ENCODE measurements around the gene DAZ1. TPM values are rescaled to one million over a fixed set of nuclear protein-coding genes. Genes with fewer than 3 reads are reported as not detected.
"Not testable (repeated sequence)": the region's sequence is repeated elsewhere in the genome, so short reads cannot be mapped to it uniquely, and the experiment has no call there.

Gene DAZ1
- not detected in 2 replicates for total RNA-seq
- polyA plus RNA-seq (2012): not detected

GRCh38 chrY:23198908-23199307, at the start of gene DAZ1:
Gene DAZ1 (minus strand): TSS chrY:23199008. CDS start chrY:23198800, 208 bp downstream.
- DNase-seq (ENCODE audit: low read depth): not testable (repeated sequence)

- not testable (repeated sequence) for DNase-seq (ENCODE audit: low read depth)
Observed at GRCh38 chrY:23219233-23219632, 20.4 kb upstream of the DAZ1 start, which contains the start of gene DAZ2. Gene DAZ2 (plus strand): TSS chrY:23219533. CDS start chrY:23219741, 208 bp downstream.

- DNase-seq (ENCODE audit: low read depth): not testable (repeated sequence)
Observed at GRCh38 chrY:23210681-23211080, 11.9 kb upstream of the DAZ1 start.

DNA sequence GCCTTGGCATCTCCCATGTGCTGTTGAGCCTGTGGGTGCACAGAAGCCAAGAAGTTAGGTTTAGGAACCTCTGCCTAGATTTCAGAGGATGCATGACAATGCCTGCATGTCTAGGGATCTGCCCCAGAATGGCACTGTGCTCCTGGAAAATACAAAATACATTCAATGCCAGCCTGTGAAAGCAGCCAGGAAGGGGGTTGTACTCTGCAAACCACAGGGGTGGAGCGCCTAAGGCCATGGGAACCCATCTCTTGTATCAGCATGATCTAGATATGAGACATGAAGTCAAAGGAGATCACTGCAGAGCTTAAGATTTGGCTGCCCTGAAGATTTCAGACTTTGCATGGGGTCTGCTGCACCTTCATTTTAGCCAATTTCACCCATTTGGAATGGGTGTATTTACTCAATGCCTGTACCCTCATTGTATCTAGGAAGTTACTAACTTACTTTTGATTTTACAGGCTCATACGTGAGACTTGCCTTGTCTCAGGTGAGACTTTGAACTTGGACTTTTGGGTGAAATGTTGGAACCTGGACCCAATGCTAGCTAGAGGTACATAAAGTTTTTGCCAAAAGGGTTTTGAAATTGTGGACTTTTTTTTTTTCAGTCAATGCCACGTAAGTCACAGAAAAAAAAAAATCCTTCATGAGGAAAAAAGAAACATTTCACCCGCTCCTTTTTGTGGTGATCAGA, 11.1 kb upstream of the DAZ1 start:
- DNase-seq (ENCODE audit: low read depth): not testable (repeated sequence)

GRCh38 chrY:23207455-23207854, 8.6 kb upstream of the DAZ1 start:
- not testable (repeated sequence) for DNase-seq (ENCODE audit: low read depth)

Other genes with a start within 250 kb of the DAZ1 start
- gene BPY2, start 214.7 kb downstream of the DAZ1 start, total RNA-seq: not detected in 2 replicates
- not detected in 2 replicates for gene DAZ2, start 20.5 kb upstream of the DAZ1 start, total RNA-seq